ENCODE measurements around the gene WFIKKN1. TPM values are rescaled to one million over a fixed set of nuclear protein-coding genes. Genes with fewer than 3 reads are reported as not detected.

Gene WFIKKN1
- polyA plus RNA-seq, 3 donors = 0.76 TPM; not detected in 2

DNA sequence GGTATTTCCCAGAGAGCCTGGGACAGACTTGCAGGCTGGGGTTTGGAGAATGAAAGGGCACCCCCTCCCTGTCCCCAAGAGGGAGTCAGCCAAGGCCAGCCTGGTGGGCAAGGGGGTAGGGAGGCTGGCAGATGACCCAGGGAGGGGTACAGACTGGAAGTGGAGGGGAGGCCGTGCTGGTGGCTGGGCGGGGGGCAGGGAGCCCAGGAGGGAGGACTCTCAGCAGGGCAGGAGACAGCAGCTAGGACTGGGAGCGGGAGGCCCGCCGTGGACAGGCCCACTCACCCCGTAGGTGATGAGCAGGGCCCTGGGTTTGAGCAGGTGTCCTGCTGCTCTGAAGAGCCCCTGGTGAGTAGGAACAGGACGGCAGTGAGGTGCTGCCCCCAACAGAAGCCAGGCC lies 4.2 kb downstream of the WFIKKN1 start:
- WGBS (ENCODE audit: insufficient coverage) = 96% methylated on average over 2 of the region's 7 CpGs
- intact Hi-C loops (cut with micrococcal nuclease) = loop anchor here (5.0 kb wide), 2 partner anchors 47 to 108 kb away; partner anchors contain the start of genes CAPN15 (in 2 of the 2), JMJD8 (in 1 of the 2) and STUB1 (in 1 of the 2)
- Histone ChIP-seq H3K4me3 (replicated peaks in 1 of 3; ENCODE audit: low read depth in 2 of 3, low read length in 3 of 3) (peak overlapping the region in 1 of 3 experiments; percentile 96), H2AFZ (ENCODE audit: insufficient read depth, low read depth, low read length, poor library complexity, severe bottlenecking) (no peak overlapping the region), H3K79me2 (ENCODE audit: insufficient read depth, low read length) (peaks cover 12% of the 10 kb centered on the region), H3K9me3 (replicated peaks in 1 of 2; ENCODE audit: control insufficient read depth in 1 of 2, insufficient read depth in 1 of 2, low read length in 2 of 2) (no peaks in the 10 kb centered on the region), H3K9ac (ENCODE audit: insufficient read depth, low read length, poor library complexity, severe bottlenecking) (no peak overlapping the region), H3K36me3 (replicated peaks in 1 of 2; ENCODE audit: control insufficient read depth in 1 of 2, insufficient read depth in 2 of 2, low read length in 2 of 2) (peaks cover 0 to 8% of the 10 kb centered on the region in 2 donors), H3K4me2 (replicated peaks; ENCODE audit: extremely low read depth, low read length, poor library complexity, severe bottlenecking) (peak overlapping the region; percentile 100), H4K20me1 (ENCODE audit: insufficient read depth, low read length) (peaks cover 27% of the 10 kb centered on the region), H3K27ac (ENCODE audit: low read depth in 1 of 2, low read length in 2 of 2) (no peak overlapping the region), H3K27me3 (ENCODE audit: control insufficient read depth in 2 of 2, insufficient read depth in 2 of 2, low read length in 2 of 2) (no peaks in the 10 kb centered on the region), H3K4me1 (ENCODE audit: control insufficient read depth in 1 of 2, insufficient read depth in 2 of 2, low read length in 2 of 2) (peaks cover 24 to 40% of the 10 kb centered on the region in 2 donors)
- no peak for DNase-seq
- Mint-ChIP-seq H3K36me3 (peaks cover 2 to 4% of the 10 kb centered on the region in 2 donors), H3K27ac (no peak overlapping the region), H3K4me1 (peaks cover 14% of the 10 kb centered on the region), H3K4me3 (peak overlapping the region in 1 of 2 donors; percentile 30), H3K27me3 (ENCODE audit: low read depth in 3 of 3) (peaks cover 3 to 12% (median 8%) of the 10 kb centered on the region in 3 donors), H3K9me3 (no peaks in the 10 kb centered on the region)
- TF ChIP-seq, protein P1, sequence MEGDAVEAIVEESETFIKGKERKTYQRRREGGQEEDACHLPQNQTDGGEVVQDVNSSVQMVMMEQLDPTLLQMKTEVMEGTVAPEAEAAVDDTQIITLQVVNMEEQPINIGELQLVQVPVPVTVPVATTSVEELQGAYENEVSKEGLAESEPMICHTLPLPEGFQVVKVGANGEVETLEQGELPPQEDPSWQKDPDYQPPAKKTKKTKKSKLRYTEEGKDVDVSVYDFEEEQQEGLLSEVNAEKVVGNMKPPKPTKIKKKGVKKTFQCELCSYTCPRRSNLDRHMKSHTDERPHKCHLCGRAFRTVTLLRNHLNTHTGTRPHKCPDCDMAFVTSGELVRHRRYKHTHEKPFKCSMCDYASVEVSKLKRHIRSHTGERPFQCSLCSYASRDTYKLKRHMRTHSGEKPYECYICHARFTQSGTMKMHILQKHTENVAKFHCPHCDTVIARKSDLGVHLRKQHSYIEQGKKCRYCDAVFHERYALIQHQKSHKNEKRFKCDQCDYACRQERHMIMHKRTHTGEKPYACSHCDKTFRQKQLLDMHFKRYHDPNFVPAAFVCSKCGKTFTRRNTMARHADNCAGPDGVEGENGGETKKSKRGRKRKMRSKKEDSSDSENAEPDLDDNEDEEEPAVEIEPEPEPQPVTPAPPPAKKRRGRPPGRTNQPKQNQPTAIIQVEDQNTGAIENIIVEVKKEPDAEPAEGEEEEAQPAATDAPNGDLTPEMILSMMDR (IDR thresholded peaks at IDR 0.05) = no peak

DNA sequence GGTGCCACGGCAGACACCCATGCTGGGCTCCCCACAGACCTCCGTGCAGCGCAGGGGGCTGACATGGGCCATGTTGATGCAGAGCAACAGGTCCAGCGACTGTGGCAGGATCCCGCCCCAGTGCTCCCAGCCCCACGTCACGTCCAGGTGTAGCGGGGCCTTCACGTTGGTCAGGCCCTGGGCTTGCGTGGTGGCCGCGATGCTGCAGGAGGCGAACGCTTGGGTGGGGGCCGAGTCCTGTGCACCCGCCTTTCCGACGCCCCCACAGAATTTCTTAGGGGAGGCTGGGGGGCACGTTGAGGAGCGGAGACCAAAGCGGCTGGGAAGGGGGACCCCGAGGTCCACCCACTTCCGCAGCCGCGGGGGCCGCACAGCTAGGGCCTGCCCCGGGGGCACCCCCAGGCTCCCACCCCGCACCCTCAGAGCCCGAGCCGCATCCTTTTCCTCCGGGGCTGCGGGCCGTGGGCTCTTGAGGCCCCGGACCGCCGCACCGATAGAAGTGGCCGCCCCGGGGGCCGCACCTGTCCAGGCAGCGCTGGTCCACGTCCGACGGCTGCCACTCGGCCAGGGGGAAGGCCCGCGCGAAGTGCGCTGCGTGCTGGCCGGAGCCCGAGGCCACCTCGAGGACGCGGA lies 4.9 kb downstream of the WFIKKN1 start:
- H3K27me3 ChIP-seq (ENCODE audit: control insufficient read depth in 2 of 2, insufficient read depth in 2 of 2, low read length in 2 of 2) = no peaks in the 10 kb centered on the region
- peaks cover 3 to 9% (median 8%) of the 10 kb centered on the region in 3 donors for H3K27me3 Mint-ChIP-seq (ENCODE audit: low read depth in 3 of 3)
- peak overlapping the region; percentile 82 for H3K9ac ChIP-seq (ENCODE audit: insufficient read depth, low read length, poor library complexity, severe bottlenecking)
- WGBS (ENCODE audit: insufficient coverage) = 4% methylated on average over 52 of the region's 55 CpGs
- no peak for DNase-seq
- no peaks in the 10 kb centered on the region for H3K9me3 Mint-ChIP-seq
- peaks cover 14% of the 10 kb centered on the region for H3K4me1 Mint-ChIP-seq
- peaks cover 20% of the 10 kb centered on the region for H4K20me1 ChIP-seq (ENCODE audit: insufficient read depth, low read length)
- H3K27ac ChIP-seq (ENCODE audit: low read depth in 1 of 2, low read length in 2 of 2) = peak overlapping the region in 1 of 2 donors; percentile 87
- intact Hi-C loops (cut with micrococcal nuclease) = loop anchor here (2.0 to 5.0 kb wide), 4 partner anchors 25 to 108 kb away; partner anchors contain the start of genes CAPN15 (in 2 of the 2), JMJD8 (in 1 of the 2) and STUB1 (in 1 of the 2)
- H3K4me1 ChIP-seq (ENCODE audit: control insufficient read depth in 1 of 2, insufficient read depth in 2 of 2, low read length in 2 of 2) = peaks cover 22 to 36% of the 10 kb centered on the region in 2 donors
- peaks cover 2 to 4% of the 10 kb centered on the region in 2 donors for H3K36me3 Mint-ChIP-seq
- TF ChIP-seq, protein P1 (IDR thresholded peaks at IDR 0.05) = no peak
- H3K79me2 ChIP-seq (ENCODE audit: insufficient read depth, low read length) = peaks cover 12% of the 10 kb centered on the region
- H3K9me3 ChIP-seq (replicated peaks in 1 of 2; ENCODE audit: control insufficient read depth in 1 of 2, insufficient read depth in 1 of 2, low read length in 2 of 2) = no peaks in the 10 kb centered on the region
- H3K4me3 ChIP-seq (replicated peaks in 1 of 3; ENCODE audit: low read depth in 2 of 3, low read length in 3 of 3) = peak overlapping the region; percentile 70 to 96 (median 89)
- peak overlapping the region in 1 of 7 donors; percentile 4 for H3K27ac Mint-ChIP-seq
- H3K4me3 Mint-ChIP-seq = peak overlapping the region; percentile 56 to 59
- peaks cover 0 to 8% of the 10 kb centered on the region in 2 donors for H3K36me3 ChIP-seq (replicated peaks in 1 of 2; ENCODE audit: control insufficient read depth in 1 of 2, insufficient read depth in 2 of 2, low read length in 2 of 2)
- peak overlapping the region; percentile 85 for H2AFZ ChIP-seq (ENCODE audit: insufficient read depth, low read depth, low read length, poor library complexity, severe bottlenecking)
- H3K4me2 ChIP-seq (replicated peaks; ENCODE audit: extremely low read depth, low read length, poor library complexity, severe bottlenecking) = peak overlapping the region; percentile 100
